Measurements from ENCODE around the gene NDUFS6. TPM values are rescaled to one million over a fixed set of nuclear protein-coding genes. Genes with fewer than 3 reads are reported as not detected.

The NDUFS6 gene
- total and polyA plus RNA-seq, 4 donors: 12.5 to 98.9 (median 62.0) TPM

GRCh38 chr5:1764606-1764960, 36.6 kb upstream of the NDUFS6 start:
- 77% methylated on average over 11 of the region's 11 CpGs for WGBS (ENCODE audit: insufficient coverage)
- Histone ChIP-seq H3K27me3 (ENCODE audit: control insufficient read depth, insufficient read depth, low read length) (peaks cover 3% of the 10 kb centered on the region), H3K27ac (ENCODE audit: low read depth, low read length) (no peak overlapping the region)

GRCh38 chr5:1765141-1765879, 35.9 kb upstream of the NDUFS6 start:
- Histone ChIP-seq H3K4me1 (ENCODE audit: control insufficient read depth, insufficient read depth, low read length) (no peaks in the 10 kb centered on the region), H3K4me3 (ENCODE audit: low read depth, low read length) (no peak overlapping the region)
- WGBS (ENCODE audit: insufficient coverage): 78% methylated on average over 8 of the region's 15 CpGs

More at GRCh38 chr5:1764606-1764960, 36.6 kb upstream of the NDUFS6 start:
- no peaks in the 10 kb centered on the region for H3K9me3 ChIP-seq (ENCODE audit: control insufficient read depth, insufficient read depth, low read length)
- DNase-seq (ENCODE audit: low read depth in 4 of 6, low spot score in 6 of 6): no peak
- H3K4me1 ChIP-seq (ENCODE audit: control insufficient read depth, insufficient read depth, low read length): no peaks in the 10 kb centered on the region
- no peak overlapping the region for H3K4me3 ChIP-seq (ENCODE audit: low read depth, low read length)
- no peaks in the 10 kb centered on the region for H3K36me3 ChIP-seq (ENCODE audit: control insufficient read depth, insufficient read depth, low read length)

DNA sequence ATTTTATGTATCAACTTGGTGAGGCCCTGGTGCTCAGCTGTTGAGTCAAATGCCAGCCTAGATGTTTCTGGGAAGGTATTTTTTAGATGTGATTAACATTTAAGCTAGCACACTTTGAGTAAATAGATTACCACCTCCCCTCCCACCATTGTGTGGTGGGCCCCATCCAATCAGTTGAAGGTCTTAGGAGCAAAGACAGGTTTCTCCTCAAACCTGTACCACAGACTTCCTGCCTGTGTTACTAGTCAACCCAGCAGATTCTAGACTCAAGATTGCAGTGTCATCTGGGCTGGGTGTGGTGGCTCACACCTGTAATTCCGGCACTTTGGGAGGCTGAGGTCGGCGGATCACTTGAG, 35.3 kb upstream of the NDUFS6 start:
- Histone ChIP-seq H3K4me3 (ENCODE audit: low read depth, low read length) (no peak overlapping the region), H3K27ac (ENCODE audit: low read depth, low read length) (no peak overlapping the region), H3K9me3 (ENCODE audit: control insufficient read depth, insufficient read depth, low read length) (no peaks in the 10 kb centered on the region), H3K27me3 (ENCODE audit: control insufficient read depth, insufficient read depth, low read length) (peaks cover 3% of the 10 kb centered on the region), H3K4me1 (ENCODE audit: control insufficient read depth, insufficient read depth, low read length) (no peaks in the 10 kb centered on the region), H3K36me3 (ENCODE audit: control insufficient read depth, insufficient read depth, low read length) (no peaks in the 10 kb centered on the region)
- no peak for DNase-seq (ENCODE audit: low read depth in 4 of 6, low spot score in 6 of 6)
- 94% methylated on average over 3 of the region's 3 CpGs for WGBS (ENCODE audit: insufficient coverage)

More at GRCh38 chr5:1765141-1765879, 35.9 kb upstream of the NDUFS6 start:
- no peak for DNase-seq (ENCODE audit: low read depth in 4 of 6, low spot score in 6 of 6)
- H3K27ac ChIP-seq (ENCODE audit: low read depth, low read length): no peak overlapping the region
- H3K36me3 ChIP-seq (ENCODE audit: control insufficient read depth, insufficient read depth, low read length): no peaks in the 10 kb centered on the region
- no peaks in the 10 kb centered on the region for H3K9me3 ChIP-seq (ENCODE audit: control insufficient read depth, insufficient read depth, low read length)
- H3K27me3 ChIP-seq (ENCODE audit: control insufficient read depth, insufficient read depth, low read length): peaks cover 3% of the 10 kb centered on the region

DNA sequence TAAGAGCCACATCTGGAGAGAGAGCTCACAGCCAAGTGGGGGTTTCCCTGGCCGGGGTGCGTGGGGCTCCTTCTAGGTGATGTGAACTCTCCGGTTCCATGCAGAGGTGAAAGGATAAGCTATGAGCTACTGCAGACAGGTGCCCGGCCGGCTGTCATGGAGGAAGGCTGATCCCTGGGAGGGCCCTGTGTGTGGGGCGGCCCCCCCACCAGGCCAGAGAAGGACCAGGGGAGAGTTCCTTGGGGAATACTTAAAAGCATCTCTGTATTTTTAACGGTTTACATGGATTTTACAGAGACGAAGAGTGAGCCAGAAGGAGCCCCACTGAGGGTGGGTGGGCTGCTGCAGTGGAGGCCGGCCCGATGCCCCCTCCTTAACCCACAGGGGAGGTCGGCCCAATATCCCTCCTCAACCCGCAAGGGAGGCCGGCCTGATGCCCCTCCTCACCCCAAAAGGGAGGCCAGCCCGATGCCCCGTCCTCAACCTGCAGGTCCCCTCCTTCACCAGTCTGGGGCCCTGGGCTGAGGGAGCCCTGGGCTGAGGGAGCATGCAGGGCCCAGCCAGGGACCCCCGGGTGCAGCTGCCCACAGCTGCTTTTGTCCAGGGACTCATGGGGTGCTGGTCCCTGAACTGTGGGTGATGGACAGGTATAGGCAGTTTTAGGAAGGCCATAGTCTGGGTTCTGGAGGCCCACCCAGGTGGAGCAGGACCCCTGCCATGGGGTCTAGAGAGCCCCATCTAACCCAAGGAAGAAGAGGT, 33.5 kb upstream of the NDUFS6 start:
- Histone ChIP-seq H3K27ac (ENCODE audit: low read depth, low read length) (no peak overlapping the region), H3K36me3 (ENCODE audit: control insufficient read depth, insufficient read depth, low read length) (no peaks in the 10 kb centered on the region), H3K27me3 (ENCODE audit: control insufficient read depth, insufficient read depth, low read length) (peaks cover 3% of the 10 kb centered on the region), H3K4me1 (ENCODE audit: control insufficient read depth, insufficient read depth, low read length) (no peaks in the 10 kb centered on the region), H3K4me3 (ENCODE audit: low read depth, low read length) (no peak overlapping the region), H3K9me3 (ENCODE audit: control insufficient read depth, insufficient read depth, low read length) (no peaks in the 10 kb centered on the region)
- 86% methylated on average over 10 of the region's 16 CpGs for WGBS (ENCODE audit: insufficient coverage)
- DNase-seq (ENCODE audit: low read depth in 4 of 6, low spot score in 6 of 6): no peak

- Histone ChIP-seq H3K4me3 (ENCODE audit: low read depth, low read length) (no peak overlapping the region), H3K27me3 (ENCODE audit: control insufficient read depth, insufficient read depth, low read length) (peaks cover 3% of the 10 kb centered on the region), H3K4me1 (ENCODE audit: control insufficient read depth, insufficient read depth, low read length) (no peaks in the 10 kb centered on the region), H3K36me3 (ENCODE audit: control insufficient read depth, insufficient read depth, low read length) (no peaks in the 10 kb centered on the region), H3K9me3 (ENCODE audit: control insufficient read depth, insufficient read depth, low read length) (no peaks in the 10 kb centered on the region), H3K27ac (ENCODE audit: low read depth, low read length) (no peak overlapping the region)
- WGBS (ENCODE audit: insufficient coverage): 93% methylated on average over 34 of the region's 35 CpGs
- no peak for DNase-seq (ENCODE audit: low read depth in 4 of 6, low spot score in 6 of 6)
Observed at GRCh38 chr5:1768283-1769000, 32.8 kb upstream of the NDUFS6 start.

DNA sequence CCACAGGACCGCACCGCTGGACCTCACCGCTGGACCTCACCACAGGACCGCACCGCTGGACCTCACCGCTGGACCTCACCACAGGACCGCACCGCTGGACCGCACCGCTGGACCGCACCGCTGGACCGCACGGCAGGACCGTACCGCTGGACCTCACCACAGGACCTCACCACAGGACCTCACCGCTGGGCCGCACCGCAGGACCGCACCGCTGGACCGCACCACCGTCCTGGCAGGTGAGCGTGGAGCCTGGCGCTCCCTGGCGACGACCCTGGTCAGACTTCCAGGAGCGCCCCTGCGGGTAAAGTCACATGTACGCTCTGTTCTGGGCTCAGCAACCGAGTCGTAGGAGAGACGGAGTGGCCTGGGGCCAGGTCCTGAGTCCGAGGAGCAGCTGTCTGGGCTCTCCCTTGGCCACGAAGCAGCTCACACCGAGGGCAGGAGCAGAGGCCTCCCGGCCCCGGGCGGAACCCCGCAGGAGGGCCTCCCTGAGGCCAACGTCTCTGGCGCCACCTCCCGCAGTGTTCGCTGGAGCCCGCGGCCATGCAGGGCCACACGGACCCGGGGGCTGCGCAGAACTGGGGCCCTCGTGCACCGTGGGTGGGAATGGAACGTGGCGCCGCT, 32.1 kb upstream of the NDUFS6 start:
- no peak for DNase-seq (ENCODE audit: low read depth in 4 of 6, low spot score in 6 of 6)
- Histone ChIP-seq H3K9me3 (ENCODE audit: control insufficient read depth, insufficient read depth, low read length) (no peaks in the 10 kb centered on the region), H3K4me1 (ENCODE audit: control insufficient read depth, insufficient read depth, low read length) (no peaks in the 10 kb centered on the region), H3K36me3 (ENCODE audit: control insufficient read depth, insufficient read depth, low read length) (no peaks in the 10 kb centered on the region), H3K4me3 (ENCODE audit: low read depth, low read length) (no peak overlapping the region), H3K27me3 (ENCODE audit: control insufficient read depth, insufficient read depth, low read length) (peaks cover 3% of the 10 kb centered on the region), H3K27ac (ENCODE audit: low read depth, low read length) (no peak overlapping the region)
- WGBS (ENCODE audit: insufficient coverage): 96% methylated on average over 52 of the region's 54 CpGs

DNA sequence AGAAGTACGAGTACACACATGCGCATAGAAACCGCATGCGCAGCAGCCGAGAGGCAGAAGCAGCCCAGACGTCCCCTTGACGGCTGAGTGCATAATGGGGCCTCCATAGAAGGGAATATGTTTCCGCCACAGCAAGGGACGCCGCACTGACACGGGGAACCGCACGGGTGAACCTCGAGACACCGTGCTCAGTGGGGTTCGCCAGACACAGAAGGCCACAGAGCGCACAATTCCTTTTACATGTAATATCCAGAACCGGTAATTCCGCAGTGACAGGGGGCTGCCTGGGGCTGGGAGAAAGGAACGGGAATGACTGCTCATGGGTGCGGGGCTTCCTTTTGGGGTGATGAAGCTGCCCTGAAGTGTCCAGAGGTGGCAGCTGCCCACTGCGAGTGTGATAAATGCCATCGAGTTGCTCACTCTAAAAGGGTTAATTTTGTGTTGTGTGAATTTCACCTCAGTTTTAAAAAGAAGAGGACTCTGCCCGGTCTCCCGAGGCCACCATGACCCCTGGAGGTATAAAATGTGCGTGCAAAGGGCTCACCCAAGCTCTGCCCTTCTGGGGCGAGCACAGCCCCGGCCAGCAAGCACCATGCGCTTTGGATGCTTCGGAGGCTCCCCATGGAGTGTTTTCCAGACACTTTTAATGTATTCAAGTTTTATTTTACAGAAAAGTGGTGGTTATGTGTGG, 31.3 kb upstream of the NDUFS6 start:
- no peak overlapping the region for H3K27ac ChIP-seq (ENCODE audit: low read depth, low read length)
- H3K4me1 ChIP-seq (ENCODE audit: control insufficient read depth, insufficient read depth, low read length): no peaks in the 10 kb centered on the region
- no peaks in the 10 kb centered on the region for H3K9me3 ChIP-seq (ENCODE audit: control insufficient read depth, insufficient read depth, low read length)
- H3K36me3 ChIP-seq (ENCODE audit: control insufficient read depth, insufficient read depth, low read length): no peaks in the 10 kb centered on the region
- no peak overlapping the region for H3K4me3 ChIP-seq (ENCODE audit: low read depth, low read length)
- WGBS (ENCODE audit: insufficient coverage): 87% methylated on average over 30 of the region's 30 CpGs
- no peaks in the 10 kb centered on the region for H3K27me3 ChIP-seq (ENCODE audit: control insufficient read depth, insufficient read depth, low read length)
- DNase-seq (ENCODE audit: low read depth in 4 of 6, low spot score in 6 of 6): no peak

DNA sequence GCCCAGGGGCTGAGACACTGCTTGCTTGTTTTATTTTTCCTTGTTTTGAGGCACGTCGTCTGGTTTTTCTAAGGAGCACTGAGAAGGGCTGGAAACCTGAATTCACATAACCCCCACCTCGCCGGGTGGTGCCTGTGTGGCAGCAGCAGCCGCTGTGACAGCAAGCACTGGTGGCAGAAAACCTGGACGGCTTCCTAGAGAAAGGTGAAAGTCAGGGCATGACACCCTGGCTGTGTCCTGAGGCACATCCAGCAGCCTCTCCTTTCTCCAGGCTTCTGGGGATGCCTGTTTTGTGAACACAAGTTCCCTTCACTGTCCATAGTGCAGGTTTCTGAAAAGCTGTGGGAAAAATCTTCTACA, 30.8 kb upstream of the NDUFS6 start:
- H3K27ac ChIP-seq (ENCODE audit: low read depth, low read length): no peak overlapping the region
- no peaks in the 10 kb centered on the region for H3K27me3 ChIP-seq (ENCODE audit: control insufficient read depth, insufficient read depth, low read length)
- H3K4me3 ChIP-seq (ENCODE audit: low read depth, low read length): no peak overlapping the region
- no peaks in the 10 kb centered on the region for H3K9me3 ChIP-seq (ENCODE audit: control insufficient read depth, insufficient read depth, low read length)
- 43% methylated on average over 6 of the region's 6 CpGs for WGBS (ENCODE audit: insufficient coverage)
- no peak for DNase-seq (ENCODE audit: low read depth in 4 of 6, low spot score in 6 of 6)
- H3K4me1 ChIP-seq (ENCODE audit: control insufficient read depth, insufficient read depth, low read length): no peaks in the 10 kb centered on the region
- H3K36me3 ChIP-seq (ENCODE audit: control insufficient read depth, insufficient read depth, low read length): no peaks in the 10 kb centered on the region
